Measurements from ENCODE around the gene SLC8A1. TPM values are rescaled to one million over a fixed set of nuclear protein-coding genes. Genes with fewer than 3 reads are reported as not detected.

Gene SLC8A1
- total and polyA plus RNA-seq, 7 experiments from 2014 or later = 0.95 to 22.8 (median 1.5) TPM; not detected in 2

DNA sequence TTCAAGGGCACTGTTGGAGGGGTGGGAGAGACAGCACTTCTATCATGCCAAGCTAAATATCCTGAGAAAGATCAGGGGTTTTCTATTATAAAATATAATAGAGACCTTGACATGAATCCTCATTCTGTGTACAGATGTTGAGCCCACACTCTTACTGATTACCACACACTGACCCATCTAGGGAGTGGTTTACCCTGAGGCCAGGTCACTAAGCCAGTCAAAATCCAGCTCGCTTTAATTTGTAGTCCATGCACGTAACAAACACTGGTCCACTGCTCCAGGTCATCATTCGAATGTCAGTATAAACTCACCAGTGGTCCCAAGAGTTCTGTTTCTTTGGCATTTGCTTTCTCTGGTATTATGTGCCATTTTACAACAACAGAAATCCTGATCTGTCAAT lies 96.4 kb downstream of the SLC8A1 start:
- Histone ChIP-seq H3K4me3 (ENCODE audit: low read length) (no peak overlapping the region), H3K9me3 (ENCODE audit: control insufficient read depth in 2 of 3, low read length in 3 of 3) (no peaks in the 10 kb centered on the region), H3K27ac (ENCODE audit: low read depth, low read length) (no peak overlapping the region), H3K4me1 (ENCODE audit: control insufficient read depth in 2 of 2, insufficient read depth in 2 of 2, low read length in 2 of 2) (no peaks in the 10 kb centered on the region), H3K36me3 (ENCODE audit: control insufficient read depth in 2 of 3, insufficient read depth in 3 of 3, low read length in 3 of 3) (no peaks in the 10 kb centered on the region), H3K27me3 (ENCODE audit: control insufficient read depth in 2 of 2, insufficient read depth in 2 of 2, low read length in 2 of 2) (no peaks in the 10 kb centered on the region)
- no peak for DNase-seq
- H3K4me3 Mint-ChIP-seq = no peak overlapping the region
- POLR2A ChIA-PET = no interaction called here
- peaks cover 0 to 13% (median 0%) of the 10 kb centered on the region in 11 donors for H3K9me3 Mint-ChIP-seq
- no peaks in the 10 kb centered on the region for H3K27me3 Mint-ChIP-seq
- ATAC-seq = no peak
- CTCF ChIA-PET = no interaction called here
- no peaks in the 10 kb centered on the region for H3K36me3 Mint-ChIP-seq
- no peaks in the 10 kb centered on the region for H3K4me1 Mint-ChIP-seq
- H3K27ac Mint-ChIP-seq = no peak overlapping the region
- intact Hi-C loops (cut with micrococcal nuclease) = no loop called here

DNA sequence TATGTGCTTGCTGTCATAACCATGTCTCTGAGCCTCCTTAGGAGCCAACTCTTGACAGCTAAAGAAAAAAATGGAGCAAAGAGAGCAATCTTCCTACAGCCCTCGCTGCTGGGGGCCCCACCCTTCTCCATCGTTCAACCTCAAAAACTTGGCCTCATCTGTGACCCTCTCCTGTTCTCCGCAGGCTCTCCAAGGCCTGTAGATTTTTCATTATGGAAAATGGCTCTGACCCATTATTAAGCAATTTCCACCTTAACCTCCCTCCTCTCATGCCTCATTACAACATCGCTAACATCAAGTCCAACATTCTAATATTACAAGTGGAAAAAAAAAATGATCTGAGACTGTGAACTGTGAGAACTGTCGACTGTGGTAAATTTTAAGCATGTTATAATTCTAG lies 98.7 kb downstream of the SLC8A1 start:
- intact Hi-C loops (cut with micrococcal nuclease) = no loop called here
- Mint-ChIP-seq H3K4me1 (no peaks in the 10 kb centered on the region), H3K9me3 (peaks cover 0 to 12% (median 0%) of the 10 kb centered on the region in 11 donors), H3K27me3 (no peaks in the 10 kb centered on the region), H3K4me3 (no peak overlapping the region), H3K27ac (no peak overlapping the region), H3K36me3 (no peaks in the 10 kb centered on the region)
- ChIA-PET CTCF (no interaction called here), POLR2A (no interaction called here)
- no peak overlapping the region for H3K4me3 ChIP-seq (ENCODE audit: low read length)
- H3K9me3 ChIP-seq (ENCODE audit: control insufficient read depth in 2 of 3, low read length in 3 of 3) = no peaks in the 10 kb centered on the region
- ATAC-seq (no peak), DNase-seq (no peak)
- no peaks in the 10 kb centered on the region for H3K36me3 ChIP-seq (ENCODE audit: control insufficient read depth in 2 of 3, insufficient read depth in 3 of 3, low read length in 3 of 3)
- no peaks in the 10 kb centered on the region for H3K27me3 ChIP-seq (ENCODE audit: control insufficient read depth in 2 of 2, insufficient read depth in 2 of 2, low read length in 2 of 2)
- H3K27ac ChIP-seq (ENCODE audit: low read depth, low read length) = no peak overlapping the region
- H3K4me1 ChIP-seq (ENCODE audit: control insufficient read depth in 2 of 2, insufficient read depth in 2 of 2, low read length in 2 of 2) = no peaks in the 10 kb centered on the region

DNA sequence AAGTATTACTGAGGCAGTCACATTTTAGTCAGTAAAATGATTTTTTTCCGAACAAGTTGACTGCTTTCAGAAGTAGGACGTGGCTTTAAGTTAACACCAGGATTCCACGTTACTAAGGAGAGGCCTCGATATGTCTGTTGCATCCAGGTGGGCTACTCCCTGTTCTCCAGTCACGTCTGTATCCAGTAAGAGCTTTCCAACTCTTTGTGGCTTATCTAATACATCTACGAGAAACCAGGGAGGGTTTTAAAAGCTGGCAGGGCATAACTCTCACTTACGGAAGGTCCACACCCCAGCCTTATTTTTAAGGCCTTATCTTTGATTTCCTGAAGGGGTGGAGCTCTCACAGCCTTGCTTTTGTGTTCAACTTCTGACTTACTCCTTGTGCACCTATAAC lies 99.2 kb downstream of the SLC8A1 start:
- CTCF ChIA-PET = no interaction called here
- Mint-ChIP-seq H3K36me3 (no peaks in the 10 kb centered on the region), H3K4me3 (no peak overlapping the region), H3K27me3 (no peaks in the 10 kb centered on the region), H3K9me3 (peaks cover 0 to 12% (median 0%) of the 10 kb centered on the region in 11 donors), H3K27ac (no peak overlapping the region), H3K4me1 (no peaks in the 10 kb centered on the region)
- Histone ChIP-seq H3K4me3 (ENCODE audit: low read length) (no peak overlapping the region), H3K9me3 (ENCODE audit: control insufficient read depth in 2 of 3, low read length in 3 of 3) (no peaks in the 10 kb centered on the region), H3K27me3 (ENCODE audit: control insufficient read depth in 2 of 2, insufficient read depth in 2 of 2, low read length in 2 of 2) (no peaks in the 10 kb centered on the region), H3K36me3 (ENCODE audit: control insufficient read depth in 2 of 3, insufficient read depth in 3 of 3, low read length in 3 of 3) (no peaks in the 10 kb centered on the region), H3K27ac (ENCODE audit: low read depth, low read length) (no peak overlapping the region), H3K4me1 (ENCODE audit: control insufficient read depth in 2 of 2, insufficient read depth in 2 of 2, low read length in 2 of 2) (no peaks in the 10 kb centered on the region)
- intact Hi-C loops (cut with micrococcal nuclease) = no loop called here
- ATAC-seq (no peak), DNase-seq (no peak)
- POLR2A ChIA-PET = no interaction called here

DNA sequence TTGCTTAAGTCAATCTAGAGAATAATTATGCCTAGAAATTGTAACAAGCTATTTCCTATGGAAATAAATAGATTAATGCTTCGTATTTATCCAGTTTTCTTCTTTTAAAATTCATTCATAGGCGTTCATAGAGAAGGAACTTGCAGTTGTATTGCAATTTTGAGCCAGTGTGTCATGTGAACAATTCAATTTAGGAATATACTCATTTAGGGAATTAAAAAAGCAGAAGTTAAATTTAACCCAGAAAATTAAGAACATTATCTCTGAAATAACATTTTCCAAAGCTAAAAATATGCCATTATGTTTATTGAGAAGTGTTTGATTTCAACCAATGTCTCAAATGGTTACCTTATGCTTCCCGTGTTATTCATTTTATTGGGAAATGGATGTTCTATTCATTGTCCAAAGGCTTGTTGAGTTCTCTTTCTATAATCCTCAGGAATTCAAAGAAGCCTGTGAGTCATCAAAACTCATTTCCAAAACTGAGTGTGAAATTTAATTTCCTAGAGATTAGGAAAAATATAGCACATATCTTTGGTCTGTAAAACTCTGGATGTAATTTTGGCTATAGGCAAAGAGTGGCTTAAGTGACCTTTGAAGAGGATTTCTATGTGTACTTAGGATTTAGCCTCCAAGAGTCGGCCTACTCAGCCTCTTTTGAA lies 99.7 kb downstream of the SLC8A1 start:
- Histone ChIP-seq H3K4me3 (ENCODE audit: low read length) (no peak overlapping the region), H3K27ac (ENCODE audit: low read depth, low read length) (no peak overlapping the region), H3K9me3 (ENCODE audit: control insufficient read depth in 2 of 3, low read length in 3 of 3) (no peaks in the 10 kb centered on the region), H3K36me3 (ENCODE audit: control insufficient read depth in 2 of 3, insufficient read depth in 3 of 3, low read length in 3 of 3) (no peaks in the 10 kb centered on the region), H3K4me1 (ENCODE audit: control insufficient read depth in 2 of 2, insufficient read depth in 2 of 2, low read length in 2 of 2) (no peaks in the 10 kb centered on the region), H3K27me3 (ENCODE audit: control insufficient read depth in 2 of 2, insufficient read depth in 2 of 2, low read length in 2 of 2) (no peaks in the 10 kb centered on the region)
- ATAC-seq (no peak), DNase-seq (no peak)
- intact Hi-C loops (cut with micrococcal nuclease) = no loop called here
- H3K27ac Mint-ChIP-seq = no peak overlapping the region
- H3K27me3 Mint-ChIP-seq = no peaks in the 10 kb centered on the region
- CTCF ChIA-PET = no interaction called here
- H3K4me1 Mint-ChIP-seq = no peaks in the 10 kb centered on the region
- H3K4me3 Mint-ChIP-seq = no peak overlapping the region
- POLR2A ChIA-PET = no interaction called here
- H3K9me3 Mint-ChIP-seq = peaks cover 0 to 12% (median 0%) of the 10 kb centered on the region in 11 donors
- H3K36me3 Mint-ChIP-seq = no peaks in the 10 kb centered on the region

DNA sequence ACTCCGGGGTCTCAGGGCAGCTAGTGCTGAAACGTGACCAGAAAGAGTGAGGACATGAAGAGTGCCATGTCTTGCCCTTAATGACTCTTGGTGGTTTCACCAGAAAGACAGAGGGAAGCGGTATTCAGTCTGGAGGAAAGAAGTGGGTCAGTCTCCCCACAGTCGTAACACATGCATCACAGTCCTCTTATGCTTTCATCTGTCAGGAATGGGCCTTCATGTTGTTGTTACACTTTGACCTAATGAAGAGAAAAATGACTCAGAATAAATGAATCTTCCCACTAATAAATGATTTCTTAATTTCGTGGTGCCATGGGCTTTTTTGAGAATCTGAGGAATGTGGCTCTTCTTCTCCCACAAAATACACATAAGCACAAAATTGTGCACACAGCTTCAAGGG lies 103.2 kb downstream of the SLC8A1 start:
- H3K9me3 ChIP-seq (ENCODE audit: control insufficient read depth in 2 of 3, low read length in 3 of 3) = no peaks in the 10 kb centered on the region
- Mint-ChIP-seq H3K4me1 (no peaks in the 10 kb centered on the region), H3K27me3 (no peaks in the 10 kb centered on the region), H3K9me3 (peaks cover 0 to 5% (median 0%) of the 10 kb centered on the region in 11 donors), H3K36me3 (no peaks in the 10 kb centered on the region), H3K27ac (no peak overlapping the region), H3K4me3 (no peak overlapping the region)
- no peak for DNase-seq
- H3K36me3 ChIP-seq (ENCODE audit: control insufficient read depth in 2 of 3, insufficient read depth in 3 of 3, low read length in 3 of 3) = no peaks in the 10 kb centered on the region
- no peak overlapping the region for H3K4me3 ChIP-seq (ENCODE audit: low read length)
- no peak for ATAC-seq
- H3K4me1 ChIP-seq (ENCODE audit: control insufficient read depth in 2 of 2, insufficient read depth in 2 of 2, low read length in 2 of 2) = no peaks in the 10 kb centered on the region
- ChIA-PET POLR2A (no interaction called here), CTCF (no interaction called here)
- no peaks in the 10 kb centered on the region for H3K27me3 ChIP-seq (ENCODE audit: control insufficient read depth in 2 of 2, insufficient read depth in 2 of 2, low read length in 2 of 2)
- H3K27ac ChIP-seq (ENCODE audit: low read depth, low read length) = no peak overlapping the region
- intact Hi-C loops (cut with micrococcal nuclease) = no loop called here

DNA sequence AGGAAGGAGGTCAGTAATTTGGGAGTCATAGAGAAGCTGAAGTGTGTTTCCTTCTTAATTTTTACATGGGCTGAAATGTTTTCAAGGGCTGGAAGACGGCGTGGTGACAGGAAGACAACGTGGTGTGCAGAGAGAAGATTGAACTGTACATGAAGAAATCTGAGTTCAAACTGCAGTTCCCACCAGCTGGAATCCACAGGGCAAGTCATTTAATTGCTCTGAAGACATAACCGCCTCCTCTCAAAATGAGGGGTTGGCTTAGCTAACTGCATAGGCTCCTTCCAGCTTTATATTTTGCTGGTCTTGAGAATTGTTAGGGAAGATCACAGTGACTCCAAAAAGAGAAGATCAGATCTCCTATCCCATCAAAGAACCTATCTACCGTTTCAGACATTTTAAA lies 103.9 kb downstream of the SLC8A1 start:
- no peak overlapping the region for H3K4me3 ChIP-seq (ENCODE audit: low read length)
- intact Hi-C loops (cut with micrococcal nuclease) = no loop called here
- no peaks in the 10 kb centered on the region for H3K27me3 ChIP-seq (ENCODE audit: control insufficient read depth in 2 of 2, insufficient read depth in 2 of 2, low read length in 2 of 2)
- Mint-ChIP-seq H3K4me1 (no peaks in the 10 kb centered on the region), H3K27me3 (no peaks in the 10 kb centered on the region), H3K36me3 (no peaks in the 10 kb centered on the region), H3K9me3 (peaks cover 0 to 4% (median 0%) of the 10 kb centered on the region in 11 donors), H3K27ac (no peak overlapping the region), H3K4me3 (no peak overlapping the region)
- CTCF ChIA-PET = no interaction called here
- H3K9me3 ChIP-seq (ENCODE audit: control insufficient read depth in 2 of 3, low read length in 3 of 3) = no peaks in the 10 kb centered on the region
- no peaks in the 10 kb centered on the region for H3K36me3 ChIP-seq (ENCODE audit: control insufficient read depth in 2 of 3, insufficient read depth in 3 of 3, low read length in 3 of 3)
- POLR2A ChIA-PET = no interaction called here
- H3K4me1 ChIP-seq (ENCODE audit: control insufficient read depth in 2 of 2, insufficient read depth in 2 of 2, low read length in 2 of 2) = no peaks in the 10 kb centered on the region
- ATAC-seq (no peak), DNase-seq (no peak)
- H3K27ac ChIP-seq (ENCODE audit: low read depth, low read length) = no peak overlapping the region

DNA sequence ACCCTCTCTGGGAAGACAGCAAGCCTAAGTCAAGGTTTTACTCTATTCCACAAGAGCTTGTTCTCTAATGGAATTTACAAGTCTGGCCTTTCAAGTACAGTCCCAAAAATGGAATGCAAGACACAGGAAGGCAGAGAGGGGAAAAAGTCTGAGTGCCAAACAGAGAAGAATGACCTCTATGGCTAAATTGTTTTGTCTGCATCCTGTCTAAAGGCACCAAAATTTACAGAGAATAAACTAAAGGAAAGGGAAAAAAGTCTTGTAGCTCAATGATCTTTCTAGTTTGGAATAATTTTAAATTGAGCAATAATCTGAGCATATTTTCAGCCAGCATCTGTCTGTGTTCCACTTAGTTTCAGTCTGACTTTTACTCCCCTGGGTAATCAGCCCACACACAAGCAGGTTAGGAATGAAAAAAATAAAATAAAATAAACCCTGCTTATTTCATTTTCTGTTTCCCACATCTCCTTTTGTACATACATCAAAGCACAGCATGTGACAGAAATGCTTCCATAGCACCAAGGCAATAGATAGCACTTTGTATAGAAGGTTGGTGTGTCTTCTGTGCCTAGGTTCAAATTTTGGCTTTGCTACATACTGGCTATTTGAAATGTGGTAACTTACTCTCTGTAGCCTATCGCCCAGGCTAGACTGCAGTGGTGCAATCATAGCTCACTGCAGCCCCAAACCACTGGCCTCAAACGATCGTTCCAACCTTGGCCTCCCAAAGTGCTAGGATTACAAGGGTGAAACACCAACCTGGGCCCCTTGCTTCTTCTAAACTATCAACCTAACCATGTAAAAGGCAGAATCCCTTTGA lies 105.1 kb downstream of the SLC8A1 start:
- CTCF ChIA-PET = no interaction called here
- H3K36me3 Mint-ChIP-seq = no peaks in the 10 kb centered on the region
- no peak for ATAC-seq

More for the DNA sequence above, 105.1 kb downstream of the SLC8A1 start:
- H3K27ac ChIP-seq (ENCODE audit: low read depth, low read length) = no peak overlapping the region
- H3K27me3 ChIP-seq (ENCODE audit: control insufficient read depth in 2 of 2, insufficient read depth in 2 of 2, low read length in 2 of 2) = no peaks in the 10 kb centered on the region
- H3K9me3 ChIP-seq (ENCODE audit: control insufficient read depth in 2 of 3, low read length in 3 of 3) = no peaks in the 10 kb centered on the region
- intact Hi-C loops (cut with micrococcal nuclease) = no loop called here
- no peaks in the 10 kb centered on the region for H3K36me3 ChIP-seq (ENCODE audit: control insufficient read depth in 2 of 3, insufficient read depth in 3 of 3, low read length in 3 of 3)
- Mint-ChIP-seq H3K9me3 (peaks cover 0 to 4% (median 0%) of the 10 kb centered on the region in 11 donors), H3K4me1 (no peaks in the 10 kb centered on the region), H3K4me3 (no peak overlapping the region), H3K27ac (no peak overlapping the region), H3K27me3 (no peaks in the 10 kb centered on the region)
- H3K4me3 ChIP-seq (ENCODE audit: low read length) = no peak overlapping the region
- no peaks in the 10 kb centered on the region for H3K4me1 ChIP-seq (ENCODE audit: control insufficient read depth in 2 of 2, insufficient read depth in 2 of 2, low read length in 2 of 2)
- POLR2A ChIA-PET = no interaction called here
- DNase-seq = no peak

Data from naive thymus-derived CD4-positive, alpha-beta T cell (primary cell).